Neural cell (in vitro differentiated cells): ENCODE measurements around the gene AP3D1. TPM values are rescaled to one million over a fixed set of nuclear protein-coding genes. Genes with fewer than 3 reads are reported as not detected.

Source experiments
- H2AFZ ChIP-seq: fragments of 200-600, 300-800 bp; sonication (generic), shearing (Covaris generic); 2 replicates; pipeline ENCODE4 v1.6.0; 2014; ENCODE audit warnings: low read depth, mild to moderate bottlenecking, antibody characterized with exemption, low read length, moderate library complexity
- H3F3A ChIP-seq: fragments of 200-600 bp; shearing (Covaris generic); 2 replicates; pipeline ENCODE4 v1.6.1; 2016; ENCODE audit warnings: mild to moderate bottlenecking, moderate library complexity, mixed read lengths, antibody characterized with exemption, low read length; ENCODE audit not compliant: insufficient read depth, poor library complexity, severe bottlenecking
- H3K27ac ChIP-seq: fragments of 200-600, 300-800 bp; sonication (generic), shearing (Covaris generic); 2 replicates; pipeline ENCODE4 v1.5.1; 2014; ENCODE audit warnings: mild to moderate bottlenecking, low read length, moderate library complexity
- H3K27me3 ChIP-seq: fragments of 300-800, 200-600 bp; sonication (generic), shearing (Covaris generic); 2 replicates; pipeline ENCODE4 v1.6.0; 2014; ENCODE audit warnings: mild to moderate bottlenecking, low read depth, low read length, moderate library complexity; ENCODE audit not compliant: insufficient read depth
- H3K36me3 ChIP-seq: fragments of 300-800, 200-600 bp; sonication (generic), shearing (Covaris generic); 2 replicates; pipeline ENCODE4 v1.5.1; 2014; ENCODE audit warnings: mild to moderate bottlenecking, antibody characterized with exemption, low read length, moderate library complexity; ENCODE audit not compliant: insufficient read depth
- H3K4me2 ChIP-seq: fragments of 300-800, 200-600 bp; sonication (generic), shearing (Covaris generic); 2 replicates; pipeline ENCODE4 v1.6.0; 2014; ENCODE audit warnings: mild to moderate bottlenecking, low read length
- H3K4me3 ChIP-seq: fragments of 300-800, 200-600 bp; sonication (generic), shearing (Covaris generic); 2 replicates; pipeline ENCODE4 v1.5.1; 2014; ENCODE audit warnings: mild to moderate bottlenecking, low read length, moderate library complexity
- H3K79me2 ChIP-seq: fragments of 200-600 bp; shearing (Covaris generic); replicated peaks from 2 replicates; pipeline ENCODE4 v1.6.0; 2014; ENCODE audit warnings: mild to moderate bottlenecking, low read length, moderate library complexity; ENCODE audit not compliant: insufficient read depth
- H3K9ac ChIP-seq: fragments of 300-800, 200-600 bp; sonication (generic), shearing (Covaris generic); 2 replicates; pipeline ENCODE4 v1.6.1; 2016; ENCODE audit warnings: mild to moderate bottlenecking, low read length, mixed read lengths
- H3K9me2 ChIP-seq: fragments of 200-600 bp; shearing (Covaris generic); 2 replicates; pipeline ENCODE4 v1.6.1; 2016; ENCODE audit warnings: mild to moderate bottlenecking, low read length, mixed read lengths; ENCODE audit not compliant: insufficient read depth
- H3K9me3 ChIP-seq: fragments of 200-600, 300-800 bp; sonication (generic), shearing (Covaris generic); 2 replicates; pipeline ENCODE4 v1.6.1; 2016; ENCODE audit warnings: mild to moderate bottlenecking, mixed run types, low read length, moderate library complexity, mixed read lengths
- H4K20me1 ChIP-seq: fragments of 200-600 bp; shearing (Covaris generic); 2 replicates; pipeline ENCODE4 v1.6.1; 2016; ENCODE audit warnings: mild to moderate bottlenecking, mixed run types; ENCODE audit not compliant: insufficient read depth
- CTCF ChIP-seq: fragments of 450-650 bp; IDR thresholded peaks from 2 replicates; pipeline ENCODE4 v1.5.1; 2014; ENCODE audit warnings: antibody characterized with exemption, mild to moderate bottlenecking, moderate library complexity; ENCODE audit not compliant: poor library complexity, severe bottlenecking
- EP300 ChIP-seq: fragments of 450-650 bp; conservative IDR thresholded peaks from 2 replicates; pipeline ENCODE4 v1.6.1; 2014; ENCODE audit warnings: antibody characterized with exemption, mild to moderate bottlenecking, moderate library complexity; ENCODE audit not compliant: poor library complexity, severe bottlenecking
- EZH2 ChIP-seq: fragments of 200-600, 300-800 bp; shearing (Covaris generic), sonication (generic); IDR thresholded peaks from 2 replicates; pipeline ENCODE4 v1.6.1; 2014; ENCODE audit warnings: antibody characterized with exemption, low read length, borderline replicate concordance, mild to moderate bottlenecking; ENCODE audit not compliant: insufficient read depth, poor library complexity, severe bottlenecking
- MXI1 ChIP-seq: fragments of 450-650 bp; conservative IDR thresholded peaks from 2 replicates; pipeline ENCODE4 v1.6.1; 2014; ENCODE audit warnings: antibody characterized with exemption, mild to moderate bottlenecking; ENCODE audit not compliant: poor library complexity, severe bottlenecking
- POLR2AphosphoS5 ChIP-seq: IDR thresholded peaks from 2 replicates; pipeline ENCODE4 v1.6.1; 2012
- RAD21 ChIP-seq: fragments of 450-650 bp; conservative IDR thresholded peaks from 2 replicates; pipeline ENCODE4 v1.6.1; 2014; ENCODE audit warnings: antibody characterized with exemption, mild to moderate bottlenecking, moderate library complexity
- REST ChIP-seq: IDR thresholded peaks from 2 replicates; pipeline ENCODE4 v1.6.1; 2012; ENCODE audit warnings: borderline replicate concordance
- SMC3 ChIP-seq: fragments of 450-650 bp; conservative IDR thresholded peaks from 2 replicates; pipeline ENCODE4 v1.6.1; 2014; ENCODE audit warnings: antibody characterized with exemption, mild to moderate bottlenecking, moderate library complexity; ENCODE audit not compliant: poor library complexity
- TAF1 ChIP-seq: IDR thresholded peaks from 2 replicates; pipeline ENCODE4 v1.6.1; 2012; ENCODE audit warnings: low read depth
- polyA plus RNA-seq: library from polyadenylated mRNA; depleted of rRNA; stranded (reverse); fragments of >200 nt; gene quantifications from 2 replicates; pipeline ENCODE4 v1.2.3, GENCODE V29; 2014

AP3D1 gene
- polyA plus RNA-seq, 1 donor from 2014 or later: 60.7 TPM

DNA sequence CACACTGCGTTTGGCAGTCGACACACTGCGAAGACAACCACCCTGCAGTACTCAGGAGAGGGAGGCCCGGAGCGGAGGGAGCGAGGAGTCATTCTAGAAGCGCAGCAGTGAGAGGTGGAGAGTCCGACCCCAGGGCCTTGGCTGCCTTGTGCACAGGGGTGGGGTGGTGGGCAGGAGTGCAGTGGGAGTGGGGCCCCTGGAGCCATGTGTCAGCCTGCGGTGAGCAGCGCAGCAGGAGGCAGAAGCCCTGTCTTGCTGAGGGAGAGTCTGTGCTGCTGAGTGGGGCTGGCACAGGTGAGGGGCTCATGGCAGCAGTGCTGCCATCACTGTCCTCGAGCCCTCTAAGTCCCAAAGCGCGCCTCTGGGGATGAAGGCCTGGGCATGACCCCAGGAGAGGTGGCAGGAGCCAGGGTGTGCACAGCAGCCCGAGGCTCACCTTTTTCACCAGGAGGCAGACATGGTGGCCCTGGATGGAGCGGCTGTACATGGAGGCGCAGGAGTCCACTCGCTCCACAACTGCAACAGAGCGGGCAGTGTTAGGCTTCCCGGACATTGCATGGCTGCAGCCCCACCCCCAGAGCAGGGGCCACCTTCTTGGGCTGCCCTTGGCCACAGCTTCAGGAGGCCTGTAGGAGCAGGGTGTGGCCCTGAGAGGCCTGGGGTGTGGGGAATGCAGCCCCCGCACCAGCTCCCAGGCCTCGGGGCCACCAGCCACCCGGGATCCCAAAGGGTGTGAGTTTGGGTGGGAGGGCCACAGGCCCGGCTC, 42.9 kb downstream of the AP3D1 start:
- Histone ChIP-seq H3K4me2 (no peak overlapping the region), H3K36me3 (no peaks in the 10 kb centered on the region), H4K20me1 (no peaks in the 10 kb centered on the region)

More for the DNA sequence above, 42.9 kb downstream of the AP3D1 start:
- Histone ChIP-seq H3F3A (no peaks in the 10 kb centered on the region), H3K9me2 (no peaks in the 10 kb centered on the region), H3K27ac (no peak overlapping the region), H3K9me3 (no peaks in the 10 kb centered on the region), H2AFZ (no peak overlapping the region), H3K4me3 (no peak overlapping the region), H3K79me2 (peaks cover 7% of the 10 kb centered on the region), H3K27me3 (no peaks in the 10 kb centered on the region), H3K9ac (no peak overlapping the region)
- TF ChIP-seq SMC3 (no peak), RAD21 (no peak), REST (no peak), TAF1 (no peak), CTCF (no peak), EP300 (no peak), MXI1 (no peak), POLR2AphosphoS5 (no peak), EZH2 (no peak)
